GM19023 (cell line): ENCODE data around the gene ART1.
"Not testable (repeated sequence)": the region's sequence is repeated elsewhere in the genome, so short reads cannot be mapped to it uniquely, and the experiment has no call there.

Source experiments
- ATAC-seq: cut with Tn5 transposase; IDR thresholded peaks from one replicate; pipeline ENCODE4 v1.9.1; 2021; ENCODE audit warnings: mild to moderate bottlenecking, moderate library complexity; ENCODE audit not compliant: unreplicated experiment

ART1 gene

GRCh38 chr11:3631331-3631730, 13.6 kb upstream of the ART1 start:
- no peak for ATAC-seq

DNA sequence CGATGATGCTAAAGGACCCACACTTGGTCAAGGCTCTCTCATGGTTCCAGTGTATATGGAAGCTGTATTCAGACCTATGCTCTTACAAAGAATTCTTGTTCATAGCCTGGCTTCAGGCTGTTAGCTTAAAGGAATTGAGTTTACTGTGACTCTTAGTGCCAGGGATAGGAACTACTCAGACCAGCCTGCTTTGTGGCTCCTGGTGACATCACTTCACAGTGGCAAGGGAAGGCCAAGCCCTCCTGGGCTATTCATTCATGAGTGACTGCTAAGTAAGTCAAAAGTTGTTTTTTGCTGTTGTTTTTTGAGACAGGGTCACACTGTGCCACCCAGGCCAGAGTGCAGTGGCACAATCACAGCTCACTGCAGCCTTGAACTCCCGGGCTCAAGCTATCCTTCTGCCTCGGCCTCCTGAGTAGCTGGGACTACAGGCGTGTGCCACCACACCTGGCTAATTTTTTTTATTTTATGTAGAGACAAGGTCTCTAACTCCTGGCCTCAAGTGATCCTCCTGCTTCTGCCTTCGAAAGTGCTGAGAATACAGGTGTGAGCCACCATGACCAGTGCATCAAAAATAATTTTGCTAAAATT, 12.8 kb upstream of the ART1 start:
- no peak for ATAC-seq

DNA sequence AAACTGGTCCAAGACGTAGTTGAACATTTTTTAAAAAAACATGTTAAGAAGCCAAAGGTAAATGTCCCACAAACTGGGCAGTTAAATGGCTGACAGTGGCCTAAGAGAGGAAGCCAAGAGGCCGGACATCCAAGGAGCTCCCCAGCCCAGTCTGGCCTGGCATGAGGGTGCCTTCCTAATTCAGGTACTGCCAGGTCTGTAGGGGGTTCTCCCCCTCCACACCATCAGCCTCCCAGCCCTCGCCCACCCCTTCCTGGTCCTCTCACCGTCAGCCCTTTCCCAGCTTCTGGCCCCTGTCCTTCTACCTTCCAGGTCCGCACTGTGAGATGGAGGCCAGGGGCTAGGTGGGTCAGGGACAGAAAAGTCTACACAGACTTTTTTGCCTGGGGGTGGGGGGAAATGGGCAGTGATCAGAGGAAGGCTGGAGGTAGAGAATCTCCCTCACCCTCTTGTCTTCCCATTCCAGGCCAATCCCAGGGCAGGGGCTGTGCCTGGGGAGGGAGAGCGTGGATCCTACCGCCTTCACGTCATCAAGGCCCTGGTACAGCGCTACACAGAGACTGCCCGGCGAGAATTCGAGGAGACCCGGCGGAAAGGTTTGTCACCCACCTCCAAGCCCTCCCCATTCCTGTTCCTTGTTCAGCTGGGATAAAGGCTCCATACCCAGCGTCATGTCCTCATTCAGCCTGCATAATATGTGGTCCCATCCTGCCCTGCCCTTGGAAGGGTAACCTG, 9.1 kb upstream of the ART1 start:
- ATAC-seq = no peak

- no peak for ATAC-seq
Measured at GRCh38 chr11:3637201-3637600, 7.7 kb upstream of the ART1 start.

DNA sequence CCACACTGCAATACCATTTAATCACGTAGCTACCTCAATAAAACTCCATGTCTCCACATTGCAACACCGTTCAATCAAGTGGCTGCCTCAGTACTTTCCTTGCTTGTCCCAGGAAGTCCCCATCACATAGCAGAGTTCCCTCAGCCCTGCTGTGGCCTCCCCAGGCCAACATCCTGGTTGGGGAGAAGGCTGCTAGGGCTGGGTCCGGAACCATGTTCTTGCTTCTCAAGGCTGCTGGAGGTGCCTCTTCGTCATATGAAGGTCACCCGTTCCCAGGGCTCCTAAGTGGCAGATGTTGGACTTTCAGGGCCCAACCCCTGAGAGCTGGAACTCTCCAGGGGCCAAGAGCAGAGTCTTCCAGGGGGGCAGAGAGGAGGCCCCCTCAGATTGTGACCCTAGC, 6.4 kb upstream of the ART1 start:
- ATAC-seq = no peak

DNA sequence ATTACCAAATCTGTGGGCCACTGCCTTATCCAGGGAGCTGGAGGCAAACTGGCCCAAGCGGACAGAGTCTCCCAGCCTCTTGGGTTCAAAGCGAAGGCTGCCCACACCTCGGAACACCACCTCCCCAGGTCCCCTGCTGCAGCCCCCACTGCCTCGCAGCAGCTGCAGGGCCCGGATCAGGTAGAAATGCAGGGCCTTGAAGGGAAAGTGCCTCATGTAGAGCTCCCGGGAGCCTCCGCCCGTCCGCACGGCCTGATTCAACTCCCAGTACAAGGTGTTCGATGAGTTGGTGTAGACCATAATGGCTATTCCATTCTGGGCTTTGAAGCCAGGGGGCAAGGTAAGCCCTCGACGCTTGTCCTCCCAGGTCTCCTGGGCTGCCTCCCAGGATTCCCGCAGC, 5.1 kb upstream of the ART1 start:
- no peak for ATAC-seq

DNA sequence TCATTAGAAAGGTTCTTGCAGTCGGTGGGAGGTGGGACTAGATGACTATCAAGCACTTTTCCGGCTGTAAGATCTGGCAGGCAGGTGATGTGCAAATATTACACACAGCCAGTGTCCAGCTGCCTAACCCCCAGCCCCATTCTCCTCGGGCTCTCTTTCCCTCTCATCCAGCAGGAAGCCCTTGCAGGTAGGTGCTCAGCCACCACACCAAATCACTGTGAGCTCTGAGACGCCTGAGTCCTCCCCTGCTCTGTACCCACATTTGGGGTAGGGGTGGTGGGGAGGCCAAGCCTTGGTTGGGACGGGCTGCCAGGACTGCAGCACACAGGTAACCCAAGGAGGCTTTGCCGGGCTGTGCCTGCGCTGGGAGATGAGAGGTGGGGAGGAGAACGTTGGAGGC, 3.7 kb upstream of the ART1 start:
- no peak for ATAC-seq

GRCh38 chr11:3641701-3642070, 3.2 kb upstream of the ART1 start, which contains the start of gene ART5:
Gene ART5 (minus strand): TSS chr11:3641992. CDS start chr11:3641862, 130 bp downstream.
- ATAC-seq = no peak

DNA sequence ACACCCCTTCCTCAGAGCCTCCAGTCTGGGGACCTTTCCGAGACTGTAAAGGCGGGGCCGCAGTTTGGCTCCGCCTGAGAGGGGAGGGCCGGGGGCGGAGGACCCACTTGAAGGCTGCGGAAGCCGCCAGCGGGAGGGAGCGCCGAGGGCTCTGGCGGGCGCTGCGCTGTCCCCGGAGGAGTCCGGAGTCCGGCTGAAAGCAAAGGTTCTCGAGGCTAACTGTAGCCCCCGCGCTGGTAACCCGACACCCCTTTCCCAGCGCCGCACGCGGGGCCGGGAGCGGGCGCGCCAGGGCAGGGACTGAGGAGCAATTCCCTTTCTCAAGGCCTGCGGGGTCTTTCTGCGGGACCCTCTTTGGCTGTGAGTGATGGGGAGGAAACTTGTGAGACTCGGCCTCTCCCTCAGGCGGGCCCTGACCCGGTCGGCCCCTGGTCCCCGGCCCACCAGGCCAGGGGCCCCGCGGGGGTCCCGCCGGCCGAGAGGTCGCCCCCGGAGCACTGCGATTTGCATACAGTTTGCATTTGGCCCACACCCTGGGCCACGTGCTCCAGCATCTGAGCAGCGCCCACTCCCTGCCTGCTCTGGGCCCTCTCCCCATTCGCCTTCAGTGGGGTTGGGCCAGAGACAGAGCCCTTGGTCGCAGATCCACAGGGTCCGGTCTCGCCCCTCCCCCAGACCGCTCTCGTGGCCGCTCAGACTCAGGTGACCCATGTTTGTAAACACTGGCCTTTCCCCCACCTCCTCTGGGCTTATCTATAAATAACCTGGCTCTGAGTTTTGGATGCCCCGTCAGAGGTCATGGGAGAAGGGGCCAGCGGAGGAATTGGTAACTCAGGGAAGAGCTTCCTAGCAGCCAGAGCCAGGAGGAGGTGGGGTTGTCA, 2.6 kb upstream of the ART1 start:
- ATAC-seq = no peak

DNA sequence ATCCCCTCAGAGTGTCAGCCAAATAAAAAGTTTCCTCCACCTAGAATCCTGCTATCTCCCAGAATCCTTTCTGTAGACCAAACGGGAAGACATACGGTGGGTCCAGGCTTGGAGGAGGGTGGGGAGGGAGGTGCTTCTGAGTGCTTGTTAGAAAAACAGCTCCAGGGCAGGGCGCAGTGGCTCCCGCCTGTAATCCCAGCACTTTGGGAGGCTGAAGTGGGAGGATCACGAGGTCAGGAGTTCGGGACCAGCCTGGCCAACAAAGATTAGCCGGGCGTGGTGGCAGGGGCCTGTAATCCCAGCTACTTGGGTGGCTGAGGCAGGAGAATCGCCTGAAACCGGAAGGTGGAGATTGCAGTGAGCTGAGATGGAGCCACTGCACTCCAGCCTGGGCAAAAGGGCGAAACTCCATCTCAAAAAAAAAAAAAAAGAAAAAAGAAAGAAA, 1.8 kb upstream of the ART1 start:
- ATAC-seq = not testable (repeated sequence)

GRCh38 chr11:3645552-3645951, 624 bp downstream of the ART1 start:
- ATAC-seq = no peak

DNA sequence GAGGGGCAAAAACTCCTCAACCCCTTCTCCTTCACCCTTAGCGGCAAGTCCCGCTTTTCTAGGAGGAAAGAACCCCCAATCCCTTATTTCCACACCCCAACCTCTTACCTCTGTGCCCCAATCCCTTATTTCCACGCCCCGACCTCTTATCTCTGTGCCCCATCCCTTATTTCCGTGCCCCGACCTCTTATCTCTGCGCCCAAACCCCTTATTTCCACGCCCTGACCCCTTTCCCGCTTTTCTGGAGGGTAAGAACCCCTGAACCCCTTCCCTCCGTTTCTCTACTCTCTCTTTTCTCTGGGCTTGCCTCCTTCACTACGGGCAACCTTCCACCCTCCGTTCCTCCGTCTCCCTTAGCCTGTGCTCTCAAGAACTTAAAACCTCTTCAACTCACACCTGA, 3.9 kb downstream of the ART1 start:
- ATAC-seq = not testable (repeated sequence)

DNA sequence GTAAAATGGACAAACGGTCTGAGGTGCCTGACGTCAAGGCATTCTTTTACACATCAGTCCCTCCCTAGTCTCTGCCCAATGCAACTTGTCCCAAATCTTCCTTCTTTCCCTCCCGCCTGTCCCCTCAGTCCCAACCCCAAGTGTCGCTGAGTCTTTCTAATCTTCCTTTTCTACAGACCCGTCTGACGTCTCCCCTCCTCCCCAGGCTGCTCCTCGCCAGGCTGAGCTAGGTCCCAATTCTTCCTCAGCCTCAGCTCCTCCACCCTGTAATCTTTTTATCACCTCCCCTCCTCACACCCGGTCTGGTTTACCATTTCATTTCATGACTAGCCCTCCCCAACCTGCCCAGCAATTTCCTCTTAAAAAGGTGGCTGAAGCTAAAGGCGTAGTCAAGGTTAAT, 4.4 kb downstream of the ART1 start:
- ATAC-seq = not testable (repeated sequence)

GRCh38 chr11:3652514-3652913, 7.6 kb downstream of the ART1 start:
- ATAC-seq = not testable (repeated sequence)

DNA sequence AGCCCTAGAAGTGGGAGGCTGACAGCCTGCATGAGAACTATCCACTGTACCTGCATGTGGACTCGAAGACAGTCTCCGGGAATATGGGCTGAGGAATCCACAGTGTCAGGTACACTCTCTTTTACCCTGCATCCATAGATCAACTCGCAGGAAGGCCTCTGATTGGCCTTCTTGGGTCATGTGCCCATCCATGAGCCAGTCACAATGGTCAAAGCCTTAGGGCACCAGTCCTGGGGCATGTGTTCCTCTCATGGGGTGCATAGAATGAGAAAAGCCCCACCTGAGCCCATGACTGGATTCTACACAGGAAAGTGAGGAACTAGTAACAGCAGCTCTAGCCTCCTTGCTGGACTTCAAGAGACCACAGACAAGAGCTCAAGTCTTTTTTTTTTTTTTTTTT, 10.6 kb downstream of the ART1 start:
- ATAC-seq = no peak

DNA sequence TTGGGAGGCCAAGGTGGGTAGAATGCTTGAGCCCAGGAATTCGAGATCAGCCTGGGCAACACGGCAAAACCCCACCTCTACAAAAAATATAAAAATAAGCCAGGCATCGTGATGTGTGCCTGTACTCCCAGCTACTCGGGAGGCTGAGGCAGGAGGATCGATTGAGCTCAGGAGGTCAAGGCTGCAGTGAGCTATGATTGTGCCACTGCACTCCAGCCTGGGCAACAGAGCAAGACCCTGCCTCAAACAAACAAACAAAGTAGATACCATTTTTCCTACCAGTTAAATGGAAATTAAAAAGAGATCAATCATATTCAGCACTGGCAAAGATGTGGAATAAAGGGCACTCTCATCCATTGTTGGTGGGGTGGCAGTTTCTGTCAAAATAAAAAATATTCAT, 12.4 kb downstream of the ART1 start:
- ATAC-seq = not testable (repeated sequence)

DNA sequence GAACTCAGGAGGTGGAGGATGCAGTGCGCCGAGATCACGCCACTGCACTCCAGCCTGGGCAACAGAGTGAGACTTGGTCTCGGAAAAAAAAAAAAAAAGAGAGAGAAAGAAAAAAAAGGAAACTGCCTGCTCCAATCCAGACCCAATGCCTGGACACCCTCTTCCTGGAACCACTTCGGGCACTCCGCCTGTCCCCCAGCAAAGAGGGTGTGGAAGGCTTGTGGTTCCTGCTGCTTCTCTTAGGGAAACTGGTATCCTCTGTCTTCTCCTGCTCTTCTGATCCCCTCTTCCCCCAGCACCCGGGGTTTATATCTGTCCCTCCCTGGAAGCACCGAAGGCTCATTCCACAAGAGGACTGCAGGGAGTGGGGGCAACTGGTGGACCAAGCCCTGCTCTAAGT, 13.3 kb downstream of the ART1 start:
- no peak for ATAC-seq

DNA sequence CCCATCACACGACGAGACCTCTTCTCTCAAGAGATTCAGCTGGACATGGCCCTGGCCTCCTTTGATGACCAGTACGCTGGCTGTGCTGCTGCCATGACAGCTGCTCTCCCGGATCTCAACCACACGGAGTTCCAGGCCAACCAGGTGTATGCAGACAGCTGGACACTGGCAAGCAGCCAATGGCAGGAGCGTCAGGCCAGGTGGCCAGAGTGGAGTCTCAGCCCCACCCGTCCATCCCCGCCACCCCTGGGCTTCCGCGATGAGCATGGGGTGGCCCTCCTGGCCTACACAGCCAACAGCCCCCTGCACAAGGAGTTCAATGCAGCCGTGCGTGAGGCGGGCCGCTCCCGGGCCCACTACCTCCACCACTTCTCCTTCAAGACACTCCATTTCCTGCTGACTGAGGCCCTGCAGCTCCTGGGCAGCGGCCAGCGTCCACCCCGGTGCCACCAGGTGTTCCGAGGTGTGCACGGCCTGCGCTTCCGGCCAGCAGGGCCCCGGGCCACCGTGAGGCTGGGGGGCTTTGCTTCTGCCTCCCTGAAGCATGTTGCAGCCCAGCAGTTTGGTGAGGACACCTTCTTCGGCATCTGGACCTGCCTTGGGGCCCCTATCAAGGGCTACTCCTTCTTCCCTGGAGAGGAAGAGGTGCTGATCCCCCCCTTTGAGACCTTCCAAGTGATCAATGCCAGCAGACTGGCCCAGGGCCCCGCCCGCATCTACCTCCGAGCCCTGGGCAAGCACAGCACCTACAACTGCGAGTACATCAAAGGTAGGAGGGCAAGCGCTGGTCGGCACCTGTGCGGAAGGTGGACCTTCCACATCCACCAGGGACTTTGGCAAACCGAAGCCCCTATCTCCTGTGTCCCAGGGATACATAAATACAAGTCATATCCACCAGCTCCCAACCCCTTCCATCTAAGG, 14.9 kb downstream of the ART1 start:
- ATAC-seq = no peak

DNA sequence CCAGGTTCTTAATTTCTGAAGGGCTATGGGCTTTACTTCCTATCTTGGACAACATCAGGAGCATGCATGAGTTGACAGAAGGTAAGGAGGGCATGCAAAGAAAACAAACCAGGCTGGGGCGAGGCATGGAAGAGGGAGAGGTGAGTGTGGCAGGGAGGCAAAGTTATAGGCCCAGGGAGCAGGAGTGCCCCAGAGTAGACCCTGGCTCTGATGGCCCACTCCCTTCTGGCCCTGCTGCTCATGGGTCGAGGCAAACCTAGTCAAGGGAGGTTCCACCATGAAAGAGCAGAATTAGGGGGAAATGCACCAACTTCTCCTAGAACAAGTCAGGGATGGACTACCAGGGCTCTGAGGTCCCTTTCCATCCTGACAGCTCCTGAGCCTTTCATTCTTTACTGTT, 16.0 kb downstream of the ART1 start:
- no peak for ATAC-seq

DNA sequence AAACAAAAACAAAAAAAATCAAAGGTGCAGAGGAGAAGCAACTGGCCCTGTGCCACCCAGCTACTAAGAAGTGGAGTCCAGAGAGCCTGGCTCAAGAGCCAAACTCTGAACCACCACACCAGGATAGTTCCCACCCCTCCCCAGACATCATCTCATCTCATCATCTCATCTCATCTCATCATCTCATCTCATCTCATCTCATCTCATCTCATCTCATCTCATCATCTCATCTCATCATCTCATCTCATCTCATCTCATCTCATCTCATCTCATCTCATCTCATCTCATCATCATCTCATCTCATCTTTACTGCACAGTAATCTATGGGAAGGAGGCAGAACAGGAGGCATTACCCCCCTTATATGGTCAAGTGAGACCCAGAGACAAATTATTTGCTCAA, 17.9 kb downstream of the ART1 start:
- ATAC-seq = no peak
